GM18907 (cell line): ENCODE data around the gene ST8SIA5.

ENCODE experiments used
- ATAC-seq: cut with Tn5 transposase; IDR thresholded peaks from one replicate; pipeline ENCODE4 v1.9.1; 2021; ENCODE audit warnings: mild to moderate bottlenecking, moderate library complexity; ENCODE audit not compliant: unreplicated experiment

Gene ST8SIA5

GRCh38 chr18:46676182-46676835, 80.5 kb downstream of the ST8SIA5 start:
- no peak for ATAC-seq

GRCh38 chr18:46675112-46675511, 81.7 kb downstream of the ST8SIA5 start:
- ATAC-seq, result no peak

DNA sequence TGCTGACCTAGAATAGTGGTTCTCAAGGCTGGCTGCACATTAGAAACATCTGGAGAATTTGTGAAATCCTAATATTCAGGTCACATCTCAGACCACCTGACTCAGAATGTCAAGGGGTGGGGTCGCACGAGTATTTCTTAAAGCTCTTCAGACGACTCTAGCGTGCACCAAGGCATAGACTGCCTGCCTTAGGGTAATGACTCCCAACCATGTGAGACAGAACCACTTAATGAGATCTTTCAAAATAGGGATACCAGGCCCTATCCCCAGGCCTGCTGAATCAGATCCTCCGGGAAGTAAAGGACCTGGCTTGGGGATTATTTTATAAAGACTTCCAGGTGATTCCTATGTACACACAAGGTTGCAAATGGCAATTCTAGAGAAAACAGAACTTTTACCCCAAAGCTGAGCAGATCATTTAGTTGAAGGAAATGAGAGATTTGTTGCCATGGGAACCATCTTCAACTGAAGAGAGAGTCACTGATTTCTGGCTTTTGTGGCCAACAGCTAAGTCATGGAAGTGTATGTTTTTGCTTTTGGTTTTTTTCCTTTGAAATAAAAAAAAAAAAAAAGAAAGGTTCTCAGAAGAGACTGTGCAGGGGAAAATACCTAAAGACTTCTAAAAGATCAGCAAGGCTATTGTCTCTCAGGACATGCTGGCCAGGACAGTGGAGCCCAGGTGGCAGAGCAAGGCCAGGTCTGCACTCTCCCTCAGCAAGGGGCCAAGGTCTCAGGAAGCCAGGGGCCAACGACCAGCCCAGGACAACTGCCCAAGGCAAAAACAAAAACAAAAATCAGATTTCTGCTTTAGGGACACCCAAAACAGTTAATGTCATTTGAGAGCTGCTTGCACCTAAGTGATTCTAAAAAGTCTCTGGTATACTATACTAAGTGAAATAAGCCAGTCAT, 84.5 kb downstream of the ST8SIA5 start:
- no peak for ATAC-seq

DNA sequence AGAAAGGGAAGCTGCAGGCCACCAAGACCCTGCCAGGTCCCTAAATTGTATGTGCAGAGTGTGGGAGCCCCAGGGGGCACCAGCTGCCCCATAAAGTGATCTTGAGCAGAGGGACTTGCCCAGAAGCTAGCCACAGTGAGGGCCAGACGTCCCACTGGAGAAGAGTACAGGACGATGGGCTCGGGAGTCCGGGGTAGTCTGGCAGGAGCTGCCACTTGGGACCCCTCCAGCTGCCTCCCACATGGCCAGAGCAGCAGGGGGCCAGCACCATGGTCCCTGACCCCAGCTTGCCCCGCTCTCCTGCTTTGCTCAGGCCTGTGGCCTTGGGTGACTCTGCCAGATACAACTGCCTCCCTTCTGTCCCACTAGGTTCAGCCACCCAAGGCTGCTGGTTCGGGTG, 88.2 kb downstream of the ST8SIA5 start:
- ATAC-seq, result no peak

DNA sequence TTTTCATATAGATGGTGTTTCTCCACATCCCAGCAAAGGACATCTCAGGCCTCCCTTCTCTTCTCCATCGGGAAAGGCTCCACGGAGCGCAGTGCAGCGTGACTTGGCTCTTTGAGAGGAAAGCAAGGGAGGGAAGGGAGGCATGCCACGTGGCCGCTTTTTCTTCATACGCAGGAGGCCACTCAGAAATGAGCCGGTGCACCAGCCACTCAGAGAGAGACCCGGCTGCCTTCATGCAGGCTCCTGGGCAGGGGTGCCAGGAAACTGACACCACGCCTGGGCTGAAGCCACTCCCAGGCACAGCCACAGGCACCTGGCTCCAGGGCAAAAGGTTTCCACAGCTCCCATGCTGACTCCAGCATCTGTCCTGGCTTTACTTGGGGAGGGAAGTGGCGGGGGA, 88.7 kb downstream of the ST8SIA5 start:
- ATAC-seq, result no peak

- no peak for ATAC-seq
Observed at GRCh38 chr18:46663539-46663938, 93.3 kb downstream of the ST8SIA5 start.

DNA sequence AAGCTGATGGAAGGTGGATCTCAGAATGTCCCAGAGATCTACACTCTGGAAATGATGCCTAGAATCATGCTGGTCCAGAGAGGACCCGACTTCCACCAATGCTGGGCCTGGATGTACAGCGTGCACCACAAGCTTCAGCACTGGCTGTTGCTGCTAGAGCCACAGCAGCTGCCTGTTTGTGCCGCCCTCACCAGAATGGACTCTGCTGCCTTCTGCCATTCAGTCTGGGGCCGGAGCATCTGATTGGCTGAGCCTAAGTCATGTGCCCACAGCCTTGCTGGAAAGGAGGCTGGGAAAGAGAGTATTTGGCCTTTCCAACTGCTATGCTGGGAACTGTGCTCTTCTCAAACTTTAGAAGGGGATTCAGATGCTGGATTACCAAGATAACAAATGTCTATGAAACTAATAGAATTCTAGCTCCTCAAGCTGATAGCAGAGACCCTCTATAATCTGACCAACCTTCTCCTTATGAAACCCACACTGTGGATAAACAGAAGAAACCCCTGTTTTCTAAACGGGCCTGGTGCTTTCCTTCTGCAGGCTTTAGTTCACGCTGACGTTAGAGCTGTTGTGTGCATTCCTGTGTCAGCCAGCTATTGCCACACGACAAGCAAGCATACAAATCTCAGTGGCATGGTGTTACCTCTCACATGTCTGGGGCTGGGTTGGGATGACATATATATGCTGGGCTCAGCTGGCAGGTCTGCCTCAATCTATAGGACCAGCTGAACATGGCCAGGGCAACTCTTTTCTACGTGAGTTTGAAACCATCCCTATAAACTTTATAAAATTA, 95.7 kb downstream of the ST8SIA5 start:
- ATAC-seq, result no peak

DNA sequence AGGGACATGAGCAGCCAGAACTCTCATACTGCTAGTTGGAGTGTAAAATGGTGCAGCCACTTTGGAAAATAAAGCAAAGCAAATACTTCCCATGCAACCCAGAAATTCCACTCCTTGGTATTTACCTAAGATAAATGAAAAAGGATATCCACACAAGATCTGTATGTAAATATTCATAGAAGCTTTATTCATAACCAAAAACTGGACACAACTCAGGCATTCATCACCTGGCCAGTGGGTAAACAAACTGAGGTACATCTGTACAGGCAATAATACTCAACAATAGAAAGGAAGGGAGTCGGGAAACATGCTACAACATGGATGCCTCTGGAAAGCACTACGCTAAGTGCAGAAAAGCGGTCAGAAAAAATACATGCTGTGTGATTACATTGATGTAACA, 97.4 kb downstream of the ST8SIA5 start:
- no peak for ATAC-seq

DNA sequence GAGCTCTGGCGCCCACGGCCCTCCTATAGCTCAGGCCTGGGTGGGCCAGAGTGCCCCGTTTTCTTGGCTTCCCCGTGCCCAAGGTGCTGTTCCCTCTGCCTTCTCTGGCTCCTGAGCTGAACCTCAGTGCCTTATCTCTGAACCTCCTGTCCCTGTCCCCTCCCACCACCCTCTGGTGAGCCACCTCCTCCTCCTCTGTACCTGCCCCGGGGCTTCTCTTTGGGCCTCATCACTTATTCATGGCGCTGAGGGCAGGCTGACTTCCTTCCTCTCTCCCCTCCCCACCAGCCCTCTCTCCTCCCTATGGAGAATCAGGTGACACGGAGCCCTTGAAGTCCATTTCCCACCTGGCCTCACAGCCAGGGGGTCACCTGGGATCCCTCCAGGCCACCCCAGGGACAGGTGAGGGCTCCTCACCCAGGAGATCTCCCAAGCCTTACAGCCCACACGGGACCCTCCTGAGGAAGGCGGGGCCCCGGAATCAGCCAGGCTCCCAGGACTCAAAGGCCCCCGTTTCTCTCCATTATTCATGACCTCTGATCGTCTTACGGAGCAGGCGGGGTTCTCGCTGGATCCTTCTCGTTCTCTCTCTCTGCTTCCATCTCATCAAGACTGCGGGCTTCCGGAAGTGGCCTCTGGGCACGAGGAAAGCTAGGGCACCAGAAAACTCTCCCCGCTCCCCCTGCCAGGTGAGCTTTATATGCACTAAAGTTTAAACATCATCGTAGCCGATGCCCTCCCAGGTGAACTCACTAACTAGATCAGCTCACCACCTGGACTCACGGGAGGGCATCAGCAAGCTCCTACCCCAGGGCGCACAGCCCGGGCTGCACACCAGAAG, 99.5 kb downstream of the ST8SIA5 start, which contains the start of gene LOXHD1:
Gene LOXHD1, minus strand, starts transcription at position 106 of the 841 bp plus-strand sequence. CDS start 187 bp downstream, outside the sequence.
- ATAC-seq, result no peak

- no peak for ATAC-seq
Observed at GRCh38 chr18:46656326-46657114, 100.3 kb downstream of the ST8SIA5 start.

GRCh38 chr18:46652372-46652771, 104.5 kb downstream of the ST8SIA5 start:
- ATAC-seq, result no peak

DNA sequence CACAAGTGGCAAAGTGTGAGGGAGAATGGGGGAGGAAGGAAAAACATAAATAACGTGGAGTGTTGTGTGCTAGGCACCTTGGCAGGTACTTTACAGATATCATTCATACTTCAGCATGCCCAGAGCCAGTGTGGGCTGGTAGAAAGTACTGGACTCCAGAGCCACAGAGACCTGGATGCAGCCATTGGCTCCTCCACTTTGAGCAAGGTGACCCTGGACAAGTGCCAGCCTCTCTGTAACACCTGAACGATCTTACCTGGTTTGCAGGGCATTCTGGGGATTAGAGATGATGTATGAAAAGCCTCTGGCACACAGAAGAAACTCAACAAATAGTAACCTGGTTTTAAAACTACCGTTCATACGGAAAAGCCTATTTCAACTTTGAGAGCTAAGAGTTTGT, 106.2 kb downstream of the ST8SIA5 start:
- ATAC-seq, result no peak

GRCh38 chr18:46649071-46649862, 107.6 kb downstream of the ST8SIA5 start:
- ATAC-seq, result no peak

DNA sequence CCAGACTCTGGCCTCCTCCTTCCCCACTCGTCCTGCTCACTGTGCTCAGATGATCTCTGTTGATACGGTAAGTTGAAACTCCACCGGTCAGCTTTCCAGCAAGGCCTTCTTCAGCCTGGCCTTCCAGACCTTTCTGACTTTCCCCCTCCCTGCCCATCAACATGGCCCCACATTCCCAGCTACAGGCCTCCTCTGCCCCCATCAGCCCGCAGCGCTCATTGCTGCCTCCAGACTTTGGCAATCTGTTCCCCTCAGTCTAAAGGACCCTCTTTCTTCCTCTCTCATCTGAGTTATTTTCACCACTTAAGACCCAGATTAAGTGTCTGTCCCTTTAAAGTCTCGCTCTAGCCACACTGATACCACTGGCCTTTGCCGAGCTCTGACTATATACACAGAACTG, 110.4 kb downstream of the ST8SIA5 start:
- ATAC-seq, result no peak

GRCh38 chr18:46642561-46642960, 114.3 kb downstream of the ST8SIA5 start:
- ATAC-seq, result no peak

DNA sequence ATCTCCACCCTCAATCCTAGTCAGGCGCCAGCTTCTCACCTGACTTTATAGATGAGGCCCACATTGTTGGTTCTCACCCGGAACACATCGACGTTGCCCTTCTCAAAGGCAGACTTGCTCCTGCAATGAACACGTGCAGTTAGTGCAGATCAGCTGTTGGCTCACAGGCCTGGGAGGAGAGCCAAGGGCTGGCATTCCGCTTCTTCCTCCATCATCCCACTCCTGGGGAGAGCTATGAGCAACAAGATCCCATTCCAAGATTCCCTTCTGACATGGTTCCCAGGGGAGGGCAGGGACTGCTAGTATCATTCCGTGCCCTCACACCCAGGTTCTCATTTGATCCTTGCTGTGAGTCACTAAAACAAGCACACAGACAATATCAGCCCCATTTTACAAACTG, 114.9 kb downstream of the ST8SIA5 start:
- ATAC-seq, result no peak

DNA sequence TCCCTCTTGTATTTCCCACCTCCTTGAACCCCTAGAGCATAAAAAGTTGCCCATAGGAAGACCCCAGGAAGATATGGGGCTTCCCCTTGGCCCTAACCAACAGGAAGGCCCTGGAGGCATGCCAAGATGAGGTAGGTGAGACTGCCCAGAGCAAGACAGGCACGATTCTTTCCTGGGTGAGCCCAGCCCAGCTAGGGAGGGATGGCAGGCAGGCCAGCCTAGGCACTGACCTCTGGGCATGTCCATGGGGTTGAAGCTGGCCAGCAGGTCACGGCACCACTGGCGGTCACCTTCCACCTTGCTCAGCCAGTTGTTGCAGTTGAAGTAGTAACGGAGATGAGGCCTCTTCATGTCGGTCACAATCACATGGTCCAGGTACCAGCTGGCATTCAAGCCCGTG, 117.5 kb downstream of the ST8SIA5 start:
- no peak for ATAC-seq

DNA sequence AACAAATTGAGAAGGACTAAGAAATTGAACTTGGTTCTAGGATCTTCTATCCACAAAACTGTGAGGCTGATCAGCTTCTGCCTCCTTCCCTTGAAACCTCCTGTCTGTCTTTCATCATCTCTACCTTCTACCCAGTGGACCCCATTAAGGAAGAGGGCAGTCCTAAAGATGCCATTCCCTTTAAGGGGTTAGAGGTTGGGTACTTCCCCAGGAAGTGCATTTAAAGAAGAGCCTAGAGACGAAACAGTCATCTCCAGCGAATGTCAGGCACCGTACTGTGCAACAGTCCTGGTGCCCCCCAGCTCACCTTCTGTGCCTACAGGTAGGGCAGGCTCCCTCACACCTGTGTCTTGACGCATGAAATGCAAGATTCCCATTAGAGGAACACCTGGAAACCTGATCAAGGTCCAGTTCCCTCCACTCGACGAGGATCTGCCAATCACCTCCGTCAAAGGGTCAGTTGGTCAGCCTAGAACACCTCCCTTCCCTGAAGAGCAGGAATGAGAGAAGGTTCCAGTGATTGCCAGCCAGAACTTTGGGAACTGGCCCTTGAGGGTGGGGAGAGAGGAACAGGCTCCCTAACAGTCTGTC, 120.7 kb downstream of the ST8SIA5 start:
- ATAC-seq, result no peak
